GM21390 (cell line): ENCODE measurements around the gene BRWD1.
"Not testable (repeated sequence)": the region's sequence is repeated elsewhere in the genome, so short reads cannot be mapped to it uniquely, and the experiment has no call there.

Experiments
- ATAC-seq: cut with Tn5 transposase; IDR thresholded peaks from one replicate; pipeline ENCODE4 v1.9.1; 2021; ENCODE audit not compliant: unreplicated experiment

Gene BRWD1

GRCh38 chr21:39176271-39176709, 137.1 kb downstream of the BRWD1 start:
- no peak for ATAC-seq

- no peak for ATAC-seq
Observed at GRCh38 chr21:39175665-39176064, 137.8 kb downstream of the BRWD1 start.

- ATAC-seq: no peak
Observed at GRCh38 chr21:39175154-39175553, 138.3 kb downstream of the BRWD1 start.

GRCh38 chr21:39173716-39174680, 139.4 kb downstream of the BRWD1 start:
- no peak for ATAC-seq

GRCh38 chr21:39169906-39170305, 143.5 kb downstream of the BRWD1 start:
- no peak for ATAC-seq

GRCh38 chr21:39168800-39169199, 144.6 kb downstream of the BRWD1 start:
- no peak for ATAC-seq

GRCh38 chr21:39164523-39164922, 148.9 kb downstream of the BRWD1 start:
- ATAC-seq: no peak

- no peak for ATAC-seq
Observed at GRCh38 chr21:39161064-39161463, 152.4 kb downstream of the BRWD1 start.

GRCh38 chr21:39159342-39160063, 153.9 kb downstream of the BRWD1 start:
- ATAC-seq: no peak

GRCh38 chr21:39157241-39157640, 156.2 kb downstream of the BRWD1 start:
- not testable (repeated sequence) for ATAC-seq

- no peak for ATAC-seq
Observed at GRCh38 chr21:39156024-39156423, 157.4 kb downstream of the BRWD1 start.

- ATAC-seq: no peak
Observed at GRCh38 chr21:39155578-39155977, 157.9 kb downstream of the BRWD1 start.

- ATAC-seq: no peak
Observed at GRCh38 chr21:39153842-39154241, 159.6 kb downstream of the BRWD1 start.

- no peak for ATAC-seq
Observed at GRCh38 chr21:39153373-39153772, 160.1 kb downstream of the BRWD1 start.

GRCh38 chr21:39152271-39152670, 161.2 kb downstream of the BRWD1 start:
- ATAC-seq: no peak

- no peak for ATAC-seq
Observed at GRCh38 chr21:39150877-39151276, 162.6 kb downstream of the BRWD1 start.

- ATAC-seq: no peak
Observed at GRCh38 chr21:39150316-39150715, 163.1 kb downstream of the BRWD1 start.

GRCh38 chr21:39149882-39150281, 163.6 kb downstream of the BRWD1 start:
- no peak for ATAC-seq

- ATAC-seq: no peak
Observed at GRCh38 chr21:39148975-39149374, 164.5 kb downstream of the BRWD1 start.

- no peak for ATAC-seq
Observed at GRCh38 chr21:39144191-39144590, 169.2 kb downstream of the BRWD1 start.

GRCh38 chr21:39142972-39143371, 170.5 kb downstream of the BRWD1 start:
- no peak for ATAC-seq

- ATAC-seq: no peak
Observed at GRCh38 chr21:39141502-39141901, 171.9 kb downstream of the BRWD1 start.
